ENCODE data around the gene ARHGEF7.

The ARHGEF7 gene

DNA sequence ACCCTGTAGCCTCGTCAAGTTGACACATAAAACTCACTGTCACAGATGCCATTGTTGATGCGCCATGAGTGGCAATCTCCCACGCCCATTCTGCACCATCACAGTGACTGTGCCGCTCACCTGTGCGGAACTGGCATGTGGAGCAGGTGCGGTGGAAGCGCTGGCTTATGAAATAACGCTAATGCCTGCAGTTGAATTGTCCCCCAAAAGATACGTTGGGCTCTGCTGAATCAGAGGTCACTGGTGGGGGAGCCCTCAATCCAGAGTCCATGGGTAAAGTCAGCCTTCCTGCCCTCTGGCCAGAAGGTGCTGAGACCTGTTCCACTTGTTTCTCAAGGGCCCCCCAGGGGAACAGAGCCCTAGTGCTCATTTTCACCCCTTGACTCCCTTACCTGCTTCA, 2.9 kb upstream of the ARHGEF7 start:
- no peak overlapping the region for H3K27ac ChIP-seq
- no peak for TF ChIP-seq ZFX (IDR thresholded peaks at IDR 0.05)
- TF ChIP-seq, protein P1, sequence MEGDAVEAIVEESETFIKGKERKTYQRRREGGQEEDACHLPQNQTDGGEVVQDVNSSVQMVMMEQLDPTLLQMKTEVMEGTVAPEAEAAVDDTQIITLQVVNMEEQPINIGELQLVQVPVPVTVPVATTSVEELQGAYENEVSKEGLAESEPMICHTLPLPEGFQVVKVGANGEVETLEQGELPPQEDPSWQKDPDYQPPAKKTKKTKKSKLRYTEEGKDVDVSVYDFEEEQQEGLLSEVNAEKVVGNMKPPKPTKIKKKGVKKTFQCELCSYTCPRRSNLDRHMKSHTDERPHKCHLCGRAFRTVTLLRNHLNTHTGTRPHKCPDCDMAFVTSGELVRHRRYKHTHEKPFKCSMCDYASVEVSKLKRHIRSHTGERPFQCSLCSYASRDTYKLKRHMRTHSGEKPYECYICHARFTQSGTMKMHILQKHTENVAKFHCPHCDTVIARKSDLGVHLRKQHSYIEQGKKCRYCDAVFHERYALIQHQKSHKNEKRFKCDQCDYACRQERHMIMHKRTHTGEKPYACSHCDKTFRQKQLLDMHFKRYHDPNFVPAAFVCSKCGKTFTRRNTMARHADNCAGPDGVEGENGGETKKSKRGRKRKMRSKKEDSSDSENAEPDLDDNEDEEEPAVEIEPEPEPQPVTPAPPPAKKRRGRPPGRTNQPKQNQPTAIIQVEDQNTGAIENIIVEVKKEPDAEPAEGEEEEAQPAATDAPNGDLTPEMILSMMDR (conservative IDR thresholded peaks at IDR 0.05), result no peak

DNA sequence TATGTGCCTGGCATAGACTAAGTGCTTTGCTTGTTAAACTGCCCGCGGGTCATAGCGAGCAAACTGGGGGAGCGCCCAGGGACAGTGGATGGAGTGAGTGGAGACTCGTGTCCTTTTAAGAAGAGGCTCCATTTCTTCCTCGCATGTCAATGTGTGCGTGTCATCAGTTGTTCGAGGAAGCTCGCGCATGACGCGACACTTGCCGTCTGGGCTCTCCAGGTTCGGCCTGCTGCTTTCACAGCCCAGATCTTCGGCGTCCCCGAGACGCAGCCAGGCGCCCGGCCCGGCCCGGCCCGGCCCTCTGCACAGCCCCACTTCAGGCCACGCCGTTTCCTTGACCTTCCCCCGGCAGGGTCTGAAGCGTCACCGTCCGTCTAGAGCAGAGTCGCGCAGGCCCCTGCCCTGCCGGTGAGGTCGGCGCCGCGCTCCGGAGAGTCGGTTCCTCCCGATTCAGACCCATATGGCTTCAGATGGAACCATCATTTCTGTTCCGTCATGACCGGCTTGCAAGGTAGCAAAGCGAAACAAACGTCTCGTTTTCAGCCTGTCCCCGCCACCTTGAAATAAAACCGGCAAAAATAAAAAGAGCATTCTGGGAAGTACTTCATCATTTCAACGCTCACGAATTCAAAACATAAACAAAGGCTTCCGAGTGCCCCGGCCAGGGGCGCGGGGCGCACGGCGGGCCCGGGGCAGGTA, 599 bp upstream of the ARHGEF7 start:
- H3K27ac ChIP-seq, result no peak overlapping the region
- TF ChIP-seq, protein P1 (conservative IDR thresholded peaks at IDR 0.05), result no peak
- TF ChIP-seq ZFX (IDR thresholded peaks at IDR 0.05), result no peak

DNA sequence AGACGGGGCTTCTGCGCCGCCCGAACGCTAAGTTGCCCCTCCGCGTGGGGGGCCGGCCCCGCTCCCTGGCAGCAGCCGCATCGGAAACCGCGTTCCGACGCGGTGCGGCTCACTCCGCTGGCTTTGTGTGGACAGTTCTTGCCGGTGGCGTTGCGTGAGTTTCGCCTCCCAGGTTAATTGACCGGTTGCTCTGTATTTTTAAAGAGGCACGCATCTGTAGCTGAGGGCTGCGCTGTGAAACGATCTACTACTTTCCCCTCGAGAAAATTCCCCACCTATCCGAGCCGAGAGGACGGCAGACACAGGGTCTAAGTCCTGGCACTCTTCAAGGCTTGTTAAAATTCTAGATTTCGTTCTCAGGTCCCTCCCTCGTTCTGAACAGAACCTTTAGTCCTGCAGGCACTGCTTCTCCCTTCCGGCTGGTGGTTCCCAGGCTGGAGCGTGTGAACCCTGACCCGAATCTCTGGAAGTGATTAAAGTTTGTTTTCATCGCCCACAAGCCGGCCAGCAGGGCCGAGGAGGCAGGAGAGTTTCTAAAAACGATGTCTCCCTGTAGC, 933 bp downstream of the ARHGEF7 start:
- no peak overlapping the region for H3K27ac ChIP-seq
- TF ChIP-seq, protein P1 (conservative IDR thresholded peaks at IDR 0.05), result no peak
- TF ChIP-seq ZFX (IDR thresholded peaks at IDR 0.05), result no peak

DNA sequence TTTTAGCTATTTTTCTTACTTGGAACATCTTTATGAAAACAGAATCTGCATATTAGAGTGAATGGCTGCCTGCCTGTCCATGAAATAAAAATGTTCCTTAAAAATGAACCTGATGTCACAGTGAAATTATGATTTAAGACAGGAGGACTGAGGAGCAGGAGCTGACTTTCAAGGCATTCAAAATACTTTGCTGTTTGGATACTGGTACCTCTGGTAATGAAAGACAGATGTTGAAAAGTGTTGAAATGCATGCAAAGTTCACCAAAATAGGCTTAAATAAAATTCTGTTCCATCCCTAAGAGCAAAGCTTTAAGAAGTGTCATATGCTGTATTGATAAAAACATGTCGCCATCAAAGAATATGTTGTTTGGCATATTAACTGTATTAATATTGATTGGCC, 1.7 kb downstream of the ARHGEF7 start:
- TF ChIP-seq ZFX (IDR thresholded peaks at IDR 0.05), result no peak
- TF ChIP-seq, protein P1 (conservative IDR thresholded peaks at IDR 0.05), result no peak
- H3K27ac ChIP-seq, result no peak overlapping the region

DNA sequence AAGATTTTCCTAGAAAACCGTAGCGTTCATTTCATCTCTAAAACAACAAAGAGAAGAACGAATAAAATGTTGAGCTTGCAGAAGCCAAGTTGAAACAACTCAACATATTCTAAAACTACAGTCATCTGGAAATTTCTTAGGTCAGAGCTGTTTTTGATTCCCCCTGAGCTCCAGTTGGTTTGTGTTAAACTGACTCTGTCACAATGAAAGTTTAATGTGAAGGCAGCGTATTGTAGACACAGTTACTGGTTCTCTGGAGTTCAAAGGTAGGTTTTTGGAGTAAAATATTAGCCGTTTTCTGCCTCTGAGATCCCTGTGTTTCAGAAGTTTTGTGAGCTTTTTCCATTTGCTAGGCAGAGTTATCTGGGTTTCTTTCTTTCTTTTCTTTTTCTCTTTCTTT, 2.2 kb downstream of the ARHGEF7 start:
- TF ChIP-seq, protein P1 (conservative IDR thresholded peaks at IDR 0.05), result no peak
- no peak for TF ChIP-seq ZFX (IDR thresholded peaks at IDR 0.05)
- H3K27ac ChIP-seq, result no peak overlapping the region

DNA sequence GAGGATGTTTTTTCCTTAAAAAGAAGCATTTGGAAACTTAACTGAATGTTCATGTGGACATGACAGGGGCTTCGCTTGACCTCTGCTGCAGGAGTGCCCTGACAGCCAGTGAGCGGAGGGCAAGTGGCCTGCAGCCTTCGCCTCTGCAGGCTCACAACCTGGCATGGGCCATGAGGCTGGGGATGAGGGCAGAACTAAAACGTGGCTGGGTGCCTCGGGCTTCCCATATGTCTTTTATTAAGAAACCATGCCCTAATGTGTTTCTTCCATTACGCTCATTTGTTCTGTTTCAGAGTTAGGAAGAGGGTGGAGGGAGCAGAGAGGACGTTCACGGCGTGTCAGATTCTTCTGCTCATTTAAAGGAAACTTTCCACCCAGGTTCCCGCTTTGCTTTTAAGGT, 2.9 kb downstream of the ARHGEF7 start:
- no peak overlapping the region for H3K27ac ChIP-seq
- TF ChIP-seq, protein P1 (conservative IDR thresholded peaks at IDR 0.05), result no peak
- TF ChIP-seq ZFX (IDR thresholded peaks at IDR 0.05), result no peak

DNA sequence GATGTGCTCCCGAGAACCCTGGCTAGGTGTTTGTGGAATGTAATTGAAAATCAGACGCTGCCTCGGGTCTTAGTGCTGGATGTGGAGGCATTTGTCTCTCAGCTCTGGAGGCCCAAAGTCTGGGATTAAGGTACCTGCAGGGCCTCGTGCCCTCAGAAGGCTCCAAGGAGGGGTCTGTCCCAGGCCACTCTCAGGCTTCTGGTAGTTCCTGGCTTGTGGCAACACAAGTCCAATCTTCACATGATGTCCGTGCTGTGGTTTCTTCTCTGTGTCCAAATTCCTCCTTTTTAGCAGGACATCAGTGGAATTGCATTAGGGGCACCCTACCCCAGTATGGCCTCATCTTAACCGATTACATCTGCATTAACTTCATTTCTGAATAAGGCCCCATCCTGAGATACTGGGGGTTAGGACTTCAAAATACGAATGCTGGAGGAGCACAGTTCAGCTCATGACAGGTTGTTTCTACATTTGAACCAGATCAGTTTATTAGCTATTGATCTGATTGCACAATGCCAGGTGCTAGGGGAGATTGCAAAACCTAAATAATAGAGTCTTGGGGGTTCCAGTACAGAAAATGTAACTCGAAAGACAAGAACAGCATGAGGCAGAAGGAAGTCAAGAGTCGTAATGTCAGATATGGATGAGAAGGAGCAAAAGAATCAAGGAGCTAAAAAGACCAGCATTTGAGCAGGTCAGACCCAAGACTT, 3.9 kb downstream of the ARHGEF7 start:
- H3K27ac ChIP-seq, result no peak overlapping the region
- TF ChIP-seq ZFX (IDR thresholded peaks at IDR 0.05), result no peak
- TF ChIP-seq, protein P1 (conservative IDR thresholded peaks at IDR 0.05), result no peak

Measured in C4-2B (cell line).